ENCODE results near the gene GPER1.
A peak's percentile ranks its signal among the peaks of the same experiment; 100 is the strongest.

Gene GPER1

DNA sequence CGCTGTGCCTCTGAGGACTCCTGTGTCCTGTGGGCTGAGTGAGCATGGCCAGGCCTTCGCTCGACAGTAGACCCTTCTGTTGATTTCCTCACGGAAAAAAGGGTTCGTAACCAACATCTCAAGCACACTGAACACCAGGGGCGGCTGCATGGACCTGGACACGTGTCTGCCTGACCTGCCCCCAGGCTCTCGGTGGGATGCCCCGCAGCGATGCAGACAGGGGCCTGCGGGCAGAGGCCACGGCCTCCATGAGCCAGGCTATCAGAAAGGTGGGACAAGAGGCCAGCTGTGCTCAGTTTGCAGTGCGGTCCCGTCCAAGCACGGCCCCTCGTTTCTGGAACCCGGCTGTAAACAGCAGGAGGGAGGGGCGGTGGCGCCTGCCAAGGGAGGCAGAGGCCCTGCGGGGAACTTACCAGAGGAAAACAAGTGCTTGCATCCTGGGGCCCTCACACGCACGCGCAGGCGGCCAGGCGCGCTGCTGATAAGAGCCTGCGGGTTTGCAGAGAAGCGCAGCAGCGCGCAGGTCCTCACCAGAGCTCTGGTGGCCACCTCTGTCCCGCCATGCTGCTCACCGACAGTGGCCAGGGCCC is 33.0 kb upstream of the GPER1 start:
- Histone ChIP-seq H3K4me1 (ENCODE audit: control insufficient read depth, insufficient read depth, low read length) (peaks cover 11% of the 10 kb centered on the region), H3K36me3 (ENCODE audit: control insufficient read depth, insufficient read depth, low read length) (peaks cover 4% of the 10 kb centered on the region; the same call in 1 of the 2 replicates), H3K9me3 (ENCODE audit: control insufficient read depth, insufficient read depth, low read length) (no peaks in the 10 kb centered on the region), H3K27me3 (ENCODE audit: control insufficient read depth, insufficient read depth, low read length) (no peaks in the 10 kb centered on the region), H3K4me3 (ENCODE audit: low read depth, low read length) (no peak overlapping the region), H3K9ac (ENCODE audit: low read depth, low read length) (no peak overlapping the region), H3K27ac (ENCODE audit: low read depth, low read length) (no peak overlapping the region)

DNA sequence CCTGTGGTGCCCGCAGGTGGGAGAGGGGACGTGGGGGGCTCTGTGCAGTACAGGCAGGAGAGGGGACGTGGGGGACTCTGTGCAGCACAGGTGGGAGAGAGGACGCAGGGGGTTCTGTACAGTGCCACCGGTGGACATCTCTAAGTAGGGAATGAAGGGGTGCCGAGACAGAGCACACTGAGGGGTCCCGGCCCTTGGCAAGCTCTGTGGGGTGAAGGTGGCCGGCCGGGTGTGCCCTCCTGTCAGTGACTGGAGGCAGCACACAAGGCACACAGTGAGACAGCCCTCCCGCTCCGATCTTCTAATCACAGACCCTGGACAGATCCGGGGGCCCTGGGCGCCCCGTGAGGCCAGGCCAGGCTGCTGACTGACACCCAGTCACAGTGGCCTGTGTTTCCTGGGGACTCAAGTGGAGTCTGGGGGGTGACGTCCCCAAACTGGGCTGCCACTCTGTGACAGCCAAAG is 32.4 kb upstream of the GPER1 start:
- H3K9me3 ChIP-seq (ENCODE audit: control insufficient read depth, insufficient read depth, low read length) = no peaks in the 10 kb centered on the region
- H3K9ac ChIP-seq (ENCODE audit: low read depth, low read length) = no peak overlapping the region
- no peak overlapping the region for H3K27ac ChIP-seq (ENCODE audit: low read depth, low read length)
- no peaks in the 10 kb centered on the region for H3K27me3 ChIP-seq (ENCODE audit: control insufficient read depth, insufficient read depth, low read length)
- H3K4me1 ChIP-seq (ENCODE audit: control insufficient read depth, insufficient read depth, low read length) = peaks cover 17% of the 10 kb centered on the region
- H3K36me3 ChIP-seq (ENCODE audit: control insufficient read depth, insufficient read depth, low read length) = peaks cover 4% of the 10 kb centered on the region; the same call in 1 of the 2 replicates
- no peak overlapping the region for H3K4me3 ChIP-seq (ENCODE audit: low read depth, low read length)

- Histone ChIP-seq H3K9ac (ENCODE audit: low read depth, low read length) (no peak overlapping the region), H3K4me3 (ENCODE audit: low read depth, low read length) (no peak overlapping the region), H3K27ac (ENCODE audit: low read depth, low read length) (no peak overlapping the region), H3K36me3 (ENCODE audit: control insufficient read depth, insufficient read depth, low read length) (peaks cover 4% of the 10 kb centered on the region; the same call in 1 of the 2 replicates), H3K9me3 (ENCODE audit: control insufficient read depth, insufficient read depth, low read length) (no peaks in the 10 kb centered on the region), H3K4me1 (ENCODE audit: control insufficient read depth, insufficient read depth, low read length) (peaks cover 23% of the 10 kb centered on the region), H3K27me3 (ENCODE audit: control insufficient read depth, insufficient read depth, low read length) (no peaks in the 10 kb centered on the region)
These were observed 31.7 kb upstream of the GPER1 start for GRCh38 chr7:1055956-1056784.

DNA sequence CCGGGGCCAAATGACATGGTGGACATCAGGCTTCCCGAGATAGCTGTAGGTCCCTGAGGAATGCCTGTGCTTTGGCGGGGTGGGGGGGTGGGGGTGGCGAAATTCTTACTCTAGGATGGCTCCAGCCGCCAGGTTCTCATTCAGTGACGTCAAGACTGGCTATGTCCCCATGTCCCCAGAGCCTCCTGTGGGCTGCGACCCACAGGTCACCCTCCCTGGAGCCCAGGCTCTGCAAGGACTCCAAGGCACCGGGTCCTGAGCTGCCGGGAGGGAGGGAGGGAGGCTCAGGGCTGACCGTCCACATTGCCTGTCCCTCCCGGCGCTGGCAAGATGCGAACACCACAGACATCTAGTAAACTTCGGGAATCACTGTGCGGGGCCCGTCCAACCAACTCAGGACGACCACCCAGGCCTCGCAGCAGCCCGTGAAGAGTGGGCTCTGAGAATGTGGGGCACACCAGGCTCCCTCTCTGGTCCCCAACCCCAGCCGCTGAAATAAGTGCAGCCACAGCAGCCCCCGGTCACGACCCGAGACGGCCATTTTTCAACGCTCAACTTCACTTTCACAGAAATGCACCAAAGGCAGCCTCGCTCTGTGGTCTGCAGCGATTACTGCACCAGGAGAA is 31.0 kb upstream of the GPER1 start:
- no peak overlapping the region for H3K27ac ChIP-seq (ENCODE audit: low read depth, low read length)
- H3K36me3 ChIP-seq (ENCODE audit: control insufficient read depth, insufficient read depth, low read length) = peaks cover 4% of the 10 kb centered on the region; the same call in 1 of the 2 replicates
- H3K4me1 ChIP-seq (ENCODE audit: control insufficient read depth, insufficient read depth, low read length) = peaks cover 23% of the 10 kb centered on the region
- H3K9ac ChIP-seq (ENCODE audit: low read depth, low read length) = no peak overlapping the region
- no peaks in the 10 kb centered on the region for H3K27me3 ChIP-seq (ENCODE audit: control insufficient read depth, insufficient read depth, low read length)
- no peak overlapping the region for H3K4me3 ChIP-seq (ENCODE audit: low read depth, low read length)
- no peaks in the 10 kb centered on the region for H3K9me3 ChIP-seq (ENCODE audit: control insufficient read depth, insufficient read depth, low read length)

GRCh38 chr7:1057416-1058291 is 30.3 kb upstream of the GPER1 start:
- Histone ChIP-seq H3K9ac (ENCODE audit: low read depth, low read length) (no peak overlapping the region), H3K4me1 (ENCODE audit: control insufficient read depth, insufficient read depth, low read length) (peaks cover 19% of the 10 kb centered on the region), H3K4me3 (ENCODE audit: low read depth, low read length) (no peak overlapping the region), H3K36me3 (ENCODE audit: control insufficient read depth, insufficient read depth, low read length) (peaks cover 4% of the 10 kb centered on the region; the same call in 1 of the 2 replicates), H3K9me3 (ENCODE audit: control insufficient read depth, insufficient read depth, low read length) (no peaks in the 10 kb centered on the region), H3K27me3 (ENCODE audit: control insufficient read depth, insufficient read depth, low read length) (no peaks in the 10 kb centered on the region), H3K27ac (ENCODE audit: low read depth, low read length) (no peak overlapping the region)

DNA sequence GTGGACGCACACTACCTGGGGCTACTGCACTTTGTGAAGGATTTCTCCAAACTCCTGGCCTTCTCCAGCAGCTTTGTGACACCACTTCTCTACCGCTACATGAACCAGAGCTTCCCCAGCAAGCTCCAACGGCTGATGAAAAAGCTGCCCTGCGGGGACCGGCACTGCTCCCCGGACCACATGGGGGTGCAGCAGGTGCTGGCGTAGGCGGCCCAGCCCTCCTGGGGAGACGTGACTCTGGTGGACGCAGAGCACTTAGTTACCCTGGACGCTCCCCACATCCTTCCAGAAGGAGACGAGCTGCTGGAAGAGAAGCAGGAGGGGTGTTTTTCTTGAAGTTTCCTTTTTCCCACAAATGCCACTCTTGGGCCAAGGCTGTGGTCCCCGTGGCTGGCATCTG is 29.6 kb upstream of the GPER1 start:
- no peaks in the 10 kb centered on the region for H3K27me3 ChIP-seq (ENCODE audit: control insufficient read depth, insufficient read depth, low read length)
- no peak overlapping the region for H3K4me3 ChIP-seq (ENCODE audit: low read depth, low read length)
- no peak overlapping the region for H3K27ac ChIP-seq (ENCODE audit: low read depth, low read length)
- H3K4me1 ChIP-seq (ENCODE audit: control insufficient read depth, insufficient read depth, low read length) = peaks cover 13% of the 10 kb centered on the region
- H3K36me3 ChIP-seq (ENCODE audit: control insufficient read depth, insufficient read depth, low read length) = peaks cover 4% of the 10 kb centered on the region; the same call in 1 of the 2 replicates
- H3K9ac ChIP-seq (ENCODE audit: low read depth, low read length) = no peak overlapping the region
- H3K9me3 ChIP-seq (ENCODE audit: control insufficient read depth, insufficient read depth, low read length) = no peaks in the 10 kb centered on the region

- no peak overlapping the region for H3K4me3 ChIP-seq (ENCODE audit: low read depth, low read length)
- peaks cover 4% of the 10 kb centered on the region; the same call in 1 of the 2 replicates for H3K36me3 ChIP-seq (ENCODE audit: control insufficient read depth, insufficient read depth, low read length)
- no peaks in the 10 kb centered on the region for H3K27me3 ChIP-seq (ENCODE audit: control insufficient read depth, insufficient read depth, low read length)
- no peak overlapping the region for H3K27ac ChIP-seq (ENCODE audit: low read depth, low read length)
- no peaks in the 10 kb centered on the region for H3K9me3 ChIP-seq (ENCODE audit: control insufficient read depth, insufficient read depth, low read length)
- H3K9ac ChIP-seq (ENCODE audit: low read depth, low read length) = no peak overlapping the region
- peaks cover 12% of the 10 kb centered on the region for H3K4me1 ChIP-seq (ENCODE audit: control insufficient read depth, insufficient read depth, low read length)
These were observed 29.1 kb upstream of the GPER1 start for GRCh38 chr7:1058821-1059199.

GRCh38 chr7:1059200-1060091 is 28.5 kb upstream of the GPER1 start:
- H3K27ac ChIP-seq (ENCODE audit: low read depth, low read length) = no peak overlapping the region
- no peaks in the 10 kb centered on the region for H3K27me3 ChIP-seq (ENCODE audit: control insufficient read depth, insufficient read depth, low read length)
- peak overlapping the region; percentile 51 for H3K4me3 ChIP-seq (ENCODE audit: low read depth, low read length)
- H3K36me3 ChIP-seq (ENCODE audit: control insufficient read depth, insufficient read depth, low read length) = peaks cover 4% of the 10 kb centered on the region; the same call in 1 of the 2 replicates
- H3K9ac ChIP-seq (ENCODE audit: low read depth, low read length) = no peak overlapping the region
- no peaks in the 10 kb centered on the region for H3K9me3 ChIP-seq (ENCODE audit: control insufficient read depth, insufficient read depth, low read length)
- H3K4me1 ChIP-seq (ENCODE audit: control insufficient read depth, insufficient read depth, low read length) = peaks cover 12% of the 10 kb centered on the region

DNA sequence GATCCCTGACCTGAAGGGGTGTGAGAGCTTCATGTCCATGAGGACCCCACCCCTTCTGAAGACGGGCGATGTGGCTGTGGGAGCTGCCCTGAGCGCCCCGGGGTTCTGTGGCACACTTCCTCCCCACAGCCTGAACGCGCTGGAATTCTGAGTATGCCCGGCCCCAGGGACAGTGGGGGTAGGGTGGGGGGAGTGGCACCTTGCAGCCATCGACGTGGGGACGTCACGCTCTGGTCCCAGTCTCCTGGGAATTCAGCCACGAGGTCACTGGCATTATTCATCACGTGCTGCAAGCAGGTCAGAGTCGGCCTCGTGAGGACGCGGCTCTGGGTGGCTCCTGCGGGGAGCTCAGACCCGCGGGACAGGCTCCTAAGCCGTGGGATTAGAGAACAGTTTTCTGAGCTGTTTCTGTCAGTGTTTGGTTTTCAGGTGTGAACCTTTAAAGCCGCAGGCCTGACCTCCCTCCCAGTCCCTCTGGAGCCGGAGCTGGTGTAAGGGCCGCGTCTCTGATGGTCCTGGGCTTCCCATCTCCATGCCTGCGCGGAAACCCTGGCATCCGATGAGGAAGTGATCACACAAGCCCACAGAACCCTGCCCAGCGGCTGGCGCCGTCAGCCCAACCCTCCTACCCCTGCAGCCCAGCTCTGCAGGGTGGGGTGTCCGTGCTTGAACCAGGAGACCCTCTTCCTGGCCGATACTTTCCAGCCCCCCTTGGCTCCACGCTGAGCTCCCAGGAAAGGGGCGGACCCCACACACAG is 27.4 kb upstream of the GPER1 start:
- Histone ChIP-seq H3K36me3 (ENCODE audit: control insufficient read depth, insufficient read depth, low read length) (peaks cover 4% of the 10 kb centered on the region; the same call in 1 of the 2 replicates), H3K9me3 (ENCODE audit: control insufficient read depth, insufficient read depth, low read length) (no peaks in the 10 kb centered on the region), H3K4me3 (ENCODE audit: low read depth, low read length) (peak overlapping the region; percentile 51), H3K9ac (ENCODE audit: low read depth, low read length) (peak overlapping the region; percentile 24; the same call in 1 of the 2 replicates), H3K27ac (ENCODE audit: low read depth, low read length) (no peak overlapping the region), H3K27me3 (ENCODE audit: control insufficient read depth, insufficient read depth, low read length) (no peaks in the 10 kb centered on the region), H3K4me1 (ENCODE audit: control insufficient read depth, insufficient read depth, low read length) (peaks cover 12% of the 10 kb centered on the region)

Measured in HUES48 (cell line).